NCI-H510A treated with DMSO at 0.1 percent for 48 hours (cell line): ENCODE results near the gene RBM44.
"Not testable (repeated sequence)": the region's sequence is repeated elsewhere in the genome, so short reads cannot be mapped to it uniquely, and the experiment has no call there.

ENCODE experiments used
- DNase-seq: peaks from one replicate; lab custom pipeline; 2025; lab: John Stamatoyannopoulos, UW

Gene RBM44, protein sequence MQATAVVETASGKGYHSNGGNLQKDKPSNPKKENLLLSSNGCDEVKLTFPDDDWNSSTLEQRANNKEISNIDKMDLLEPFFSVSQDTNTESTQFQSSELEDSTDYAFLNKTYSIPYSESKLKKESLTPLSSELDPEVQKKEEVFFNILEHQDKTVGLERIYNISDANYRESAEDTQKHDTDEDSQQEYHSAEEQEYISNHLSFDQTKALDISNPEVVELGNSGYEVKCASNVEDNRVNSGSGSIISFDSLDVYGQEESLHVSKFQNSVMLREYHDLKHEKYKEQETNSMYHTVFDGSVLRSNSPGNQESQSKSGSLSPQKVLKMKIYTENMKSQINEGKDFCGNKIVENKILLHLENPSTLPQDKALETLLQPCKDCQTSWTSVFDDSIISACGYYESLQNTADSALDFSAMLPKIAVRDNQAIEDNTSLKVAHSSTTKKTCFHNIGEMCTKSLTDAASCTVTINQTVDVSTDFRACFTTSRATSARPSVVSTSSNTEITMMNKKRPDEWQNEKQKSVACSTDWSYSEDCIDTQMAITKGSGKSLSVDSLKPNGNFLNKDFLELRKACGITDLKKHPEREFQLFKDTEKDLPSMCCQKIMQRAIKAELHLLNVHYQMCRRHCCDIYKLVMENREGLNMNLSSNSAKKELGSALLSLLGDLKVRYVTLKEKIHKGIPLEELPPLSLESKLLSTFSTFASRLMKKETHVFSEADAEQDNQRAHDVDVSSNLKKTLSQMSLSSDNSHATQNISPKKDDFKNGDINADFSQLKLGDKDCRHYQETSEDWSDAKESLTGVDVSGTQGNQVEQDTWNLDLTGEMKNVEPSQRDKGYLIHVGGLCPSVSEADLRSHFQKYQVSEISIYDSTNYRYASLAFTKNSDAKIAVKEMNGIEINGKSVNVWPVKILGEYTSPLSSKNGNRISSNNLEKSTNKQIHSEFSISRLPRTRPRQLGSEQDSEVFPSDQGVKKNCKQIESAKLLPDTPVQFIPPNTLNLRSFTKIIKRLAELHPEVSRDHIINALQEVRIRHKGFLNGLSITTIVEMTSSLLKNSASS

DNA sequence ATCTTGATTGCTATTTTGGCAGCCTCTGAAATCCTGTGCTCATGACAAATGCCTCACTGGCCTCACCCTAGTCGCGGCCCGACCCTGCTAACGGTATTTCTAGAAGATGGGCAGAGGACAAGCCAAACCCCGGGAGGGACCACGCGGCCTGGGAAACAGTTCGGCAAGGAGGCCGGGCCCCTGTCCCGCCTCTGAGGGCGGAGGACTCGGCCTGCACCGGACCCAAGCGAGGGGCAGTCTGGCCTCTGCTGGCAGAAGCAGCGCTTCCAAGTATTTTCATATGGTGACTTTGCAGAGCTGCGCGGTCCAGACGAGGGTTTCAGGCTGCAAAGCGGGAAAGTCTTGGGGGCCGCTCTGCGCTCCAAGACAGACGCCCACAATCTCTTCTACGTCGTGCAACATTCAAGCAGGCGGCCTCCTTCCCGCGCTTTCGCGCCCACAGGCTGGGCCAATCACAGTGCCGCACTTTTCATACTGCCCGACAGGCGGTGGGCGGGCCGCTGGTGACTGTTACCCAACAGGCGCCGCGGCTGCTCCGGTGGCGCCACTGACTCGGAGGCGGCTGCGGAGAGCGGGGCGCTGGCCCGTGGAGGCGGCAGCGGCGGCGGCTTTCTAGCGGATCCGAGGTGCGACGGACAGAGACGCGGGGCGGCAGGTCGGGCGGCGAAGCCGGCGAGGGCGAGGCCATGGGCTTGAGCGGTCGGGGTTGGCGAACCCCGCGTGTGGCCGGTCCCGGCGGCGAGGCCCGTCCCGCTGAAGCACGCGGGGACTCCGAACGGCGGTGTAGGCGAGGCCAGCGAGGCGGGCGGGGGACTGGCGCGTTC lies at the start of gene RBM44:
Gene RBM44 (plus strand): TSS at position 544 of the 824 bp plus-strand sequence. CDS start 14,831 bp downstream, outside the sequence.
- no peak for DNase-seq

DNA sequence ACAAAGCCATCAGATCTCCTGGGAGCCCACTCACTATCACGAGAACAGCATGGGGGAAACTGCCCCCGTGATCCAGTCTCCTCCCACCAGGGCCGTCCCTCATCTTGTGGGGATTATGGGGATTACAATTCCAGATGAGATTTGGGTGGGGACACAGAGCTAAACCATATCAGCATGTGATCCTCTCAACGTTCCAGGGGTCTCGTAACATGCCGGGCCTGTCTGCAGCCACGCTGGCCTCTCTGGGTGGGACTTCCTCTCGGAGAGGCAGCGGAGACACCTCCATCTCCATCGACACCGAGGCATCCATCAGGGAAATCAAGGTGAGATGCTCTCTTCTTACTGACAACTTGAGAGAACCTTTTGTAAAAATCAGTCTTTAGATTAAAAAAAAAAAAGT lies 49.6 kb upstream of the RBM44 start:
- no peak for DNase-seq

DNA sequence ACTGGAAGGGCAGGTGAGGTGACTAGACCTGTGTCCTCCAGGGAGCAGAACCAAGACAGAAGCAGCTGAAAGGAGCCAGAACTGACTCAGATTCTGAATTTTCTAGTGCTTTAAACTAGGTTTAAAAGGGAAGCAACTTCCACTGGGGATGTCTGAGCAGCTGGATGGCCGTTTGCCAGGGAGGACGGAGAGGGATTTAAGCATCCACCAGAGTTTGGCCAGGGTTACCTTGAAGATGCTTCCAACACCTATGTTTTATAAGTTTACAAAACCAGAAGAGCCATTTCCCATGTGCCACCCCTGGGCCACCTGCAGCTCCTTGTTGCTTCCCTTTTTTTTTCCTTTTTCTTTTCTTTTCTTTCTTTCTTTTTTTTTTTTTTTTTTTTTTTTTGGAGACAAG lies 48.6 kb upstream of the RBM44 start:
- DNase-seq = no peak

DNA sequence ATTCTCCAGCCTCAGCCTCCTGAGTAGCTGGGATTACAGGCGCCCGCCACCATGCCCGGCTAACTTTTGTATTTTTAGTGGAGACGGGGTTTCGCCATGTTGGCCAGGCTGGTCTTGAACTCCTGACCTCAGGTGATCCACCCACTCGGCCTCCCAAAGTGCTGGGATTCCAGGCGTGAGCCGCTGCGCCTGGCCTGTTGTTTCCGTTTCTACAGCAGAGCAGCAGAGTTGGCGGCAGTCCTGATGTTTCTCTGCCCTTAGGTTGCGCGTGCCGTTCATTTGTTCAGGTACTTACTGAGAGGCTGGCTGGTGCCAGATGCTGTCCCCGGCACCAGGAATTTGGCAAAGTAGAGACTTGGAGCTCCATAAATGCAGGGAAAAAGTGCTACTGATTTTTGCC lies 48.1 kb upstream of the RBM44 start:
- not testable (repeated sequence) for DNase-seq

DNA sequence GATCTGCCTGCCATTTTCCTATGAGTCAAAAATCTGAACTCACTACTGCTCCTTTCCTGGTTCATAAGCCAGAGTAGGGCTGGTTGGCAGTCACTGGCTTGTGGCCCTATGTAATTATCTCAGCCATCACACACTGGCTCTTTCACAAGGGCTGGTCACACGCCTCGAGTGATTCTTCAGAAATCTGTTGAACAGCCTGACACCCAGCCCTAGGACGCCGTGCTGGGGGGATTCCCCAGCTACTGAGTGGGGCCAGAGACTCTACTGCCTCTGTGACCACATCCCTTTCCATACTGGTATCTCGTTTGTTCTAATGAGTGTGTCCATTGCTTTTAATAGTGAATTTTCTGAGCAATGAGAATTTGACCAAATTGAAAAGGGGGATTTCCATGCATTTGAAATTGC lies 45.8 kb upstream of the RBM44 start:
- no peak for DNase-seq

DNA sequence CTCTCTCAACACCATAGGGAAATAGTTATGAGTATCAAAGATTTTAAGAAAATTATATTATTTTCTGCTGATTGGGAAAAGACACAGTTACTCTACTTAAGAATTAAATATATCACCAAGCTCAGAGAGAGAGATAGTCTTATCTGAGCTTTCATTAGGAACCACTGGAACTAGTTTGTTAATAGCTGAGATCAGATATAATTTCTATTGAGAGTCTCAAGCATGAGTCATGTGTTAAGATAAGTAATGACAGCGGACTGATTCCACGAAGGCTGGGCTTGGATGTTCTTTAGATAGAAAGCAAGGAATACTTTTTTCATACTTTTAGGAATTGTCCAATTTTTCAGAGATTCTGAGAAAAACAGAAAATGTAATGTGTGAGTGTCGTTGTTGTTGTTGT lies 44.4 kb upstream of the RBM44 start:
- no peak for DNase-seq

DNA sequence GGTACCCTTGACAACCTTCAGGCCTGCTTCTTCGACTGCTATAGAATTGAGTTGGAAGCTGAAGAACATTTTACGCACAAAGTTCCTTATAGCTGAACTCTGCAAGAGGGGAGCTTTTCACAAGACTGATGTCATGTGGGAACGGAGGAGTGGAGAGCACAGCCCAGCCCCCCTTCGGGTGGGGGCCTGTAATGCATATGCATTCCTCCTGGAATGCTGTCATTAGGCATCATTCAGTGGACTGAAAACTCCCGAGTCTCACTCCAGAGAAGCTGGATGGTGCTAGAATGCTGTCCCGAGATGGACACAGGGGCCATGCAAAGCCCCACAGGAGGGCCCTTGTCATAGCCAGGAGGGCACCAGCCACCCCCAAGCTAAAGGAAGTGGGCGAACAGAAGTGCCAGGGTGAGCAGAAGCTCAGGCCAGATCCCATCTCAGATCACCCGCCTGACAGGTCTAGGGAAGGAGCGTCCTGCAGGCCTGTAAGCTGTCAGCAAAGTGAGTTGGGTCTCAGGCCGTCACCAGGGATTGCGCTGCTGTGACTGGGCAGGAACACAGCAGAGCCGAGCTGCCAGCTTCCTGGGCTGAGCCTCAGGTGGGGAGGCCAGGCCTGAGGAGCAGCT lies 43.8 kb upstream of the RBM44 start:
- DNase-seq = no peak

DNA sequence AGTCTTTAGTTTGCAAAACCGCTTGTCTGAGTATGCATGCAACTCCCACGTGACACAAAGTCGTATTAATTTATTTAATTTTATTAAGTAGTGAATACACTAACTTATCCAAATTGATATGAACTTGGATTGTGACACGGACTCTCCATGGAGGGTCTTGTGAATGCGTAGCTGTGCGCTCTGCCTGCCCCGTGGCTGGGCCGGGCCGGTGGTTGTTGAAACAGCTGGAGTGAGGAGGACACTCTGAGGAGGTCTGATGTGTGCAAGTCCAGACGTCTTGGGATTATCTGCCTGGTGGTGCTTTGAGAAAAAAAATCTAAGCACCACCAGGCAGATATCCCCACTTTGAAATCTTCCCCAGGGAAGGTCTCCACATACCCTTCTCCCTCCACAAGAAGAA lies 41.0 kb upstream of the RBM44 start:
- DNase-seq = no peak

DNA sequence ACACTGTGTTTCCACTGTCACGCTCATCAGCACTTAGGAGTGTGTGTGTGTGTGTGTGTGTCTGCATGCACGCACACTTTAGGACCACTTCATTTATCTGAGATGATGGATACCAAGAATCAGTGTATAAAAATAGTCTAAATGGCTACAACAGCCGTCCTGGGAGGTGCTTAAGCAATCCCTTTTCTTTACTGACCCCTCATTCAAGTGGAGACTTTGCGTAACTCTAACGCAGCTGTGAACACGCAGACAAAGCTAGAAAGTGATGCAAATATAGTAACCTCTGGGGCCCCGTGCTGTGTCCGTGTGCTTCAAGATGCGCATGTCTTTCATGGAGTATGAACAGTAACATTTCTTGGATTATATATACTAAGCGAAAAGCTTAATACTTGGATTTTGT lies 40.4 kb upstream of the RBM44 start:
- DNase-seq = no peak

DNA sequence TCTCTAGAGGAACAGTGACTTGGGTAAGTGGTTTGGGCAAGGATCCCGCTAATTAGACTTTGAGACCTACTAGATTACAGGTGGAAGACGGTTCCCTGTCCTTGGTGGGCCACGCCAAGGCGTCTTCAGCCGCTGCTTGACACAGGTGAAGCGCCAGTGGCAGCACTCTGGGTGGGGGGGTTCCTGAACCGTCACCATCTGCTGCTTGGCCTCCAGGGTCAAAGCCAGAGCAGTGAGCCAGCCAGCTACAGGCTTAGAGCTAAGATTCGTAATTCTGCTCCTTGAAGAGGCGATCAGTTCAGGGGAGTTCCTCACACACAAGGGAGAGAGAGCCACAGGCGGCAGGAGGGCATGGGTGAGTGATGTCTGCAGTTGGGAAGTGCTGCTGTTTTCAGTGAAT lies 39.4 kb upstream of the RBM44 start:
- DNase-seq = no peak

DNA sequence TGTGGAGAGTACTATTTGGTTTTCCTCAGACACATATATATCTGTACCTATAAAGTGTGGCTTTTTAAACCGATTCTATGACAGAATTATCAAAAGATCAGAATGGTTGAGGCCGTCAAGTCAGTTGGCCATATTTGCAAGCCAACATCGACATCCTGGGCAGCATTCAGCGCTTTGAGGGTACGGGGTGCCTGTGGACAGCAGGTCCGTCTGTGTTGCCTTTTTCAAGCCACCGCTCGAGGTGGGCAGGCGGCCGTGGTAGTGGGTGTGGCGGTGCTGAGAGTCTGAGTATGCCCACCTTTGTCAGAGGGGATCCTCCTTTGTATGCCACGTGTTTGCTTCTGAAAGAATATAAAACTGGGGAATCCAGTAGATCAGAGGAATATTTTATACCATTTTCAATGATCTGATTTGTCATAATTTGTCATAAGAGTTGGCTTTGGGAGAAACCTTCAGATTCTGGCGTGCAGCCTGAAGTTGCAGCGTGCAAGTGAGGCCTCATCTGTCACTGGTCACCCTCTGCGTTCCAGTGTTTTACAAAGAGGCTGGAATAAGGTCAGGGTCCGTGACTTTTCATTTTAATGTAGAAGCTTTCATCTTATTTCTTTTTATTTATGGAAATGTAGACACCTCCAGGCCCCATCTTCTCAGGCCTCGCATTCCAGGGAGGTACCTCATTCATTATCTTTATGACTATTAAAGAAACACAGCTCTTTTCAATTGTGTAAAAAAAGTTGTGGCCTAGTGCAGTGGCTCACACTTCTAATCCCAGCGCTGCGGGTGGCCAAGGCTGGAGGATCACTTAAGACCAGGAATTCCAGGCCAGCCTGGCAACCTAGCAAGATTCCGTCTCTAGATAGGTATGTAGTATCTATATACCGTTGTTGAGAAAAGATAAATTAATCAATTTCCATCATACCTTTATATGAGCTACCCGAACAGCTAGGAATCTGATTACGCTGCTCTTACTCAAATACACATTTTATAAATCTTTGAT lies 37.8 kb upstream of the RBM44 start:
- DNase-seq = no peak

DNA sequence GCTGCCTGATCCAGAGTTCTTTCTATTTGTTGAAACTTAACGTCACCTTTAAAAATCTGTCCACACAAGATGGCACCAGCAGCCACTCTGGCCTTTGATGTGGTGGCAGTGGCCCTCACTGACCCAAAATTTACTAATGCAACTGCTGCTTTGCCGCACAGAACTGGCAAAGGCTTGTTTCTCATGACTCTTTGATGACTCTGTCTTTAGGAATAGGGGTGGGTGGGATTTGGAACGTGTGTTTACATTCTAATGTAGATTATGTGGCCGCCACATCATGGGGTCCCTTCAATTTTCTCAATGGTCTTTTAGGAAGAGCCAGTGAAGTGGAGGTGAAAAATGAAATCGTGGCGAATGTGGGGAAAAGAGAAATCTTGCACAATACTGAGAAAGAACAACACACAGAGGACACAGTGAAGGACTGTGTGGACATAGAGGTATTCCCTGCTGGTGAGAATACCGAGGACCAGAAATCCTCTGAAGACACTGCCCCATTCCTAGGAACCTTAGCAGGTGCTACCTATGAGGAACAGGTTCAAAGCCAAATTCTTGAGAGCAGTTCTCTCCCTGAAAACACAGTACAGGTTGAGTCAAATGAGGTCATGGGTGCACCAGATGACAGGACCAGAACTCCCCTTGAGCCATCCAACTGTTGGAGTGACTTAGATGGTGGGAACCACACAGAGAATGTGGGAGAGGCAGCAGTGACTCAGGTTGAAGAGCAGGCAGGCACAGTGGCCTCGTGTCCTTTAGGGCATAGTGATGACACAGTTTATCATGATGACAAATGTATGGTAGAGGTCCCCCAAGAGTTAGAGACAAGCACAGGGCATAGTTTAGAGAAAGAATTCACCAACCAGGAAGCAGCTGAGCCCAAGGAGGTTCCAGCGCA lies 36.0 kb upstream of the RBM44 start:
- DNase-seq = not testable (repeated sequence)

DNA sequence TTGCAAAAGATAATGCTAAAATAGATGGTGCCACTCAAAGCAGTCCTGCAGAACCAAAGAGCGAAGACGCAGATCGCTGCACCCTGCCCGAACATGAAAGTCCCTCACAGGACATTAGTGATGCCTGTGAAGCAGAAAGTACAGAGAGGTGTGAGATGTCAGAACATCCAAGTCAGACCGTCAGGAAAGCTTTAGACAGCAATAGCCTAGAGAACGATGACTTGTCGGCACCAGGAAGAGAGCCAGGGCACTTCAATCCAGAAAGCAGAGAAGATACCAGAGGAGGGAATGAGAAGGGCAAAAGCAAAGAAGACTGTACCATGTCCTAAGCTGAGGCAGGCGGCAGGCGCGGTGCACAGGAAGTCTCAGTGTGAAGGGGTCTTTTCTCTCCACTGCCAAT lies 34.8 kb upstream of the RBM44 start:
- DNase-seq = no peak

DNA sequence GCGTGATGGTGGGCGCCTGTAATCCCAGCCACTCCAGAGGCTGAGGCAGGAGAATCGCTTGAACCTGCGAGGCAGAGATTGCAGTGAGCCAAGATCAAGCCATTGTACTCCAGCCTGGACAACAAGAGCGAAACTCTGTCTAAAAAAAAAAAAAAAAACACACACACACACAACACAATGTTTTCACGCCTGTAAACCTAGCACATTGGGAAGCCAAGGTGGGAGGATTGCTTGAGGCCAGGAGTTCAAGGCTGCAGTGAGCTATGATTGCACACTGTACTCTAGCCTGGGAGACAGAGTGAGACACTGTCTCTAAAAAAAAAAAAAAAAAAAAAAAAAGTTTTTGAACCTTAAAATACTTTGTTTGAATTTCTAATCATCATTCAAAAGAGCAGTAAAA lies 33.5 kb upstream of the RBM44 start:
- DNase-seq = not testable (repeated sequence)

DNA sequence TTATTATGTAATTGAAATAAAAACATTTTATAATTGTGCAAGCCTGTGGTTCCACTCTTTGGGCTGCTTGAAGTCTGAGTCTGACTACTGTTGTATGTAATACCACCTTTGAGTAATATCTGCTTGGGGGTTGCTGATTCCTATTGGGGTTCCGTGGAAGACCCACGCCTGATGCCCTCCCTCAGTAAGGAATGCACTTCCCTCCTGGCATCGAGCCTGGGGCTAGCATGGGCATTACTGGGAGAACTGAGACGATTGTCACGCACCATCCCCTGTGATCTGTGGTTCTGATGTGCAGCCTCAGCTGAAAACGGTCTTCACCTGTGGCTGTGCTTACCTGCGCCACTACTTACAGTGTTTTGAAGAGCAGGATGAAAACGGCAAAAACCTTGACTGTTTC lies 32.7 kb upstream of the RBM44 start:
- no peak for DNase-seq

DNA sequence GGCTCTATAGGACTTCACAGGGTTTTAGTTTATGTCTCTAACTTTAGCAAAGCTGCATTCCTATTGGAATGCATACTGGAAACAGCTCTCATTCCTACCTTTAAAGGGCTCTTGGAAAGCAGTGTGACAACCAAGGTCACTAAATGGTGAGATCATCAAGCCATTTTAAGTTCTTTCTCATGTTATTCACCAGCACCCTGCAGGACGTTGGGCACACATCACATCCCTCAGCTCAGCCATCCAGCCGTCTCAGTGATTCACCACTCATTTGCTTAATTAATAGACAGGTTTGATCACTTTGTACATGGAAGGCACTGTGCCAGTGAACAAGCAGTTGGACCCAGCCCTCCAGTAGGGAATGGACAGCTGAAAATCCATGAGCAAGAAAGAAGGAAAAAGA lies 32.2 kb upstream of the RBM44 start:
- DNase-seq = no peak

DNA sequence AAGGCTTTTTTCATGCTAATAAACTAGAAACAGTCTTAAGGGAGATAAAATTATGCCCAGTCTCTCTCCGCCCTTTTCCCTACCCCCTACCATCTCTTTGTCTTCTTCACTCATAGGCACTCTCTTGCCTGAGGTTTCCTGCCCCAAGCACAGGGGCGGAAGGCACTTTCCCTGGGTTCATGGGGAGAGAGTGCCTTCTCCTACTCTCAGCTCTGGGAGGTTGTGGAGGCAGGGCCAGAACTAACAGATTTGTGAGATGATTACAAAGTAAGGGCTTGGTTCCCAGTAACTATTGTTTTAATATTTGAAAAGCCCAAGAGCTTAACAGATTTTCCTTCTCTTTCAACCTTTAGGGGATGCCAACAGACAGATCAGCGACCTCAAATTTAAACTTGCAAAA lies 26.1 kb upstream of the RBM44 start:
- DNase-seq = no peak

DNA sequence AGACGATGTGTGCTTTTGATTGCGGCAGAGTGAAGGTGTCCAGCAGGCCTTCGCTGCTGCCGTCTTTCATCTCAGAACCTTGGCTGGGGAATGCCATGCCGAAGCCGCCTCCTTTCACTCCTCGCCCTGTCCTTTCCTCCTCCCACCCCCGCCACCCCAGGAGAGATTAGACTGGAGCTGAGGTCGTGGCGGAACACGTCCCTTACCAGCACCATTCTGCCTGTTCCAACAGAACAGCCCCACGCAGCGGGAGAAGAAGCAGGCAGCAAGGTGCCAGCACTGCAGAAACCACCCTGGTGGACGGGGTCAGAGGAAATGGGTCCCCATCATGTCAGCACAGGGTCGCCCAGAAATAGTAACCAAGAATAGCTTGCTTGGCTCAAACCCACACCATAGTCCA lies 24.8 kb upstream of the RBM44 start:
- no peak for DNase-seq
